HPDE6-E6E7 (cell line): ENCODE measurements around the gene HOXD13.

Experiments used
- DNase-seq: peaks from one replicate; pipeline ENCODE4 v3.0.0; 2011; ENCODE audit warnings: missing footprints; ENCODE audit errors: extremely low spot score

The HOXD13 gene

GRCh38 chr2:176080540-176081375, 11.8 kb upstream of the HOXD13 start:
- DNase-seq, result no peak

GRCh38 chr2:176081376-176081836, 11.1 kb upstream of the HOXD13 start:
- DNase-seq, result no peak

- DNase-seq, result no peak
Measured at GRCh38 chr2:176081837-176082524, 10.5 kb upstream of the HOXD13 start.

- DNase-seq, result no peak
Measured at GRCh38 chr2:176082525-176082823, 10.0 kb upstream of the HOXD13 start.

- DNase-seq, result no peak
Measured at GRCh38 chr2:176082824-176083751, 9.4 kb upstream of the HOXD13 start.

- no peak for DNase-seq
Measured at GRCh38 chr2:176083796-176084261, 8.7 kb upstream of the HOXD13 start, which contains the start of gene EVX2. TSS of gene EVX2 (minus strand) at chr2:176083962. CDS start at chr2:176083776, 186 bp downstream.

GRCh38 chr2:176084611-176085119, 7.9 kb upstream of the HOXD13 start:
- DNase-seq, result no peak

- DNase-seq, result no peak
Measured at GRCh38 chr2:176085120-176085788, 7.3 kb upstream of the HOXD13 start.

GRCh38 chr2:176085861-176086771, 6.4 kb upstream of the HOXD13 start:
- no peak for DNase-seq

- no peak for DNase-seq
Measured at GRCh38 chr2:176087330-176088047, 5.0 kb upstream of the HOXD13 start.

GRCh38 chr2:176088048-176088936, 4.2 kb upstream of the HOXD13 start:
- peak; percentile 28 for DNase-seq

- no peak for DNase-seq
Measured at GRCh38 chr2:176088937-176089842, 3.3 kb upstream of the HOXD13 start.

- no peak for DNase-seq
Measured at GRCh38 chr2:176089843-176090395, 2.6 kb upstream of the HOXD13 start.

- no peak for DNase-seq
Measured at GRCh38 chr2:176090862-176091261, 1.7 kb upstream of the HOXD13 start.

GRCh38 chr2:176091329-176092258, 927 bp upstream of the HOXD13 start:
- DNase-seq, result no peak
